SK-N-SH treated with all-trans-retinoic acid at 6 μM for 48 hours (cell line): Measurements from ENCODE around the gene PLA2G4F.

ENCODE experiments used
- ATAC-seq: fragments of 200-7000 bp; cut with Tn5 transposase; 3 replicates; pipeline ENCODE4 v1.9.1; 2020; ENCODE audit warnings: mild to moderate bottlenecking, moderate library complexity
- ARNTL ChIP-seq: fragments of 450-650 bp; formaldehyde crosslinking; IDR thresholded peaks from 2 replicates; pipeline ENCODE4 v1.5.0; 2020; ENCODE audit warnings: low read depth, mild to moderate bottlenecking, moderate library complexity, borderline replicate concordance
- BACH2 ChIP-seq: fragments of 250-450 bp; sonication (Bioruptor Pico); IDR thresholded peaks from 2 replicates; pipeline ENCODE4 v1.9.0; 2021; ENCODE audit warnings: mild to moderate bottlenecking, borderline replicate concordance
- ESRRG ChIP-seq: fragments of 250-450 bp; sonication (Bioruptor Pico); IDR thresholded peaks from 2 replicates; pipeline ENCODE4 v1.6.1; 2021; ENCODE audit warnings: mild to moderate bottlenecking
- GLIS3 ChIP-seq: fragments of 250-450 bp; sonication (Bioruptor Pico); IDR thresholded peaks from 2 replicates; pipeline ENCODE4 v1.5.0; 2020; ENCODE audit warnings: mild to moderate bottlenecking, moderate library complexity
- ISL1 ChIP-seq: fragments of 250-450 bp; sonication (Bioruptor Pico); IDR thresholded peaks from 2 replicates; pipeline ENCODE4 v2.1.2; 2022; ENCODE audit warnings: mild to moderate bottlenecking, moderate library complexity
- OSR1 ChIP-seq: fragments of 250-450 bp; sonication (Bioruptor Pico); IDR thresholded peaks from 2 replicates; pipeline ENCODE4 v1.8.0; 2022; ENCODE audit warnings: moderate library complexity, mild to moderate bottlenecking, inconsistent platforms
- PPARA ChIP-seq: fragments of 250-450 bp; sonication (Bioruptor Pico); IDR thresholded peaks from 2 replicates; pipeline ENCODE4 v1.5.0; 2020; ENCODE audit warnings: mild to moderate bottlenecking, borderline replicate concordance
- RARB ChIP-seq: fragments of 250-450 bp; sonication (Bioruptor Pico); IDR thresholded peaks from 2 replicates; pipeline ENCODE4 v1.8.0; 2021; ENCODE audit warnings: mild to moderate bottlenecking, moderate library complexity
- SNAI2 ChIP-seq: fragments of 250-450 bp; sonication (Bioruptor Pico); IDR thresholded peaks from 2 replicates; pipeline ENCODE4 v1.5.0; 2020; ENCODE audit warnings: mild to moderate bottlenecking, moderate library complexity
- TCF4 ChIP-seq: fragments of 250-450 bp; sonication (Bioruptor Pico); IDR thresholded peaks from 2 replicates; pipeline ENCODE4 v1.8.0; 2021; ENCODE audit warnings: mild to moderate bottlenecking, moderate library complexity, borderline replicate concordance
- TOX ChIP-seq: fragments of 250-450 bp; sonication (Bioruptor Pico); IDR thresholded peaks from 2 replicates; pipeline ENCODE4 v1.8.0; 2021; ENCODE audit warnings: mild to moderate bottlenecking, moderate library complexity, borderline replicate concordance
- ZC3H10 ChIP-seq: fragments of 250-450 bp; sonication (Bioruptor Pico); IDR thresholded peaks from 2 replicates; pipeline ENCODE4 v1.5.1; 2021; ENCODE audit warnings: mild to moderate bottlenecking, moderate library complexity
- ZFP3 ChIP-seq: fragments of 250-450 bp; sonication (Bioruptor Pico); IDR thresholded peaks from 2 replicates; pipeline ENCODE4 v1.5.0; 2020; ENCODE audit warnings: mild to moderate bottlenecking, moderate library complexity
- ZFP30 ChIP-seq: fragments of 450-650 bp; formaldehyde crosslinking; IDR thresholded peaks from 2 replicates; pipeline ENCODE4 v1.5.0; 2022; ENCODE audit warnings: mild to moderate bottlenecking, moderate library complexity
- ZNF565 ChIP-seq: fragments of 450-650 bp; formaldehyde crosslinking; conservative IDR thresholded peaks from 2 replicates; pipeline ENCODE4 v1.5.0; 2020; ENCODE audit warnings: low read depth, mild to moderate bottlenecking, moderate library complexity
- ZNF70 ChIP-seq: fragments of 450-650 bp; formaldehyde crosslinking; IDR thresholded peaks from 2 replicates; pipeline ENCODE4 v1.5.0; 2020; ENCODE audit warnings: mild to moderate bottlenecking, moderate library complexity
- ZNF8 ChIP-seq: fragments of 450-650 bp; formaldehyde crosslinking; IDR thresholded peaks from 2 replicates; pipeline ENCODE4 v1.5.0; 2020; ENCODE audit warnings: mild to moderate bottlenecking, moderate library complexity
- TF ChIP-seq, protein P1 (sequence below): fragments of 250-450 bp; sonication (Bioruptor Pico); IDR thresholded peaks from 2 replicates; pipeline ENCODE4 v1.8.0; 2020; ENCODE audit warnings: mild to moderate bottlenecking, moderate library complexity, borderline replicate concordance
- TF ChIP-seq, protein P2 (sequence below): fragments of 250-450 bp; sonication (Bioruptor Pico); IDR thresholded peaks from 2 replicates; pipeline ENCODE4 v1.5.1; 2021; ENCODE audit warnings: mild to moderate bottlenecking, moderate library complexity
- TF ChIP-seq, protein P3 (sequence below): fragments of 250-450 bp; sonication (Bioruptor Pico); IDR thresholded peaks from 2 replicates; pipeline ENCODE4 v1.8.0; 2021; ENCODE audit warnings: low read depth, mild to moderate bottlenecking, moderate library complexity, borderline replicate concordance
- TF ChIP-seq, protein P4 (sequence below): fragments of 250-450 bp; sonication (Bioruptor Pico); IDR thresholded peaks from 2 replicates; pipeline ENCODE4 v1.5.1; 2020; ENCODE audit warnings: low read depth, mild to moderate bottlenecking, moderate library complexity

PLA2G4F gene

DNA sequence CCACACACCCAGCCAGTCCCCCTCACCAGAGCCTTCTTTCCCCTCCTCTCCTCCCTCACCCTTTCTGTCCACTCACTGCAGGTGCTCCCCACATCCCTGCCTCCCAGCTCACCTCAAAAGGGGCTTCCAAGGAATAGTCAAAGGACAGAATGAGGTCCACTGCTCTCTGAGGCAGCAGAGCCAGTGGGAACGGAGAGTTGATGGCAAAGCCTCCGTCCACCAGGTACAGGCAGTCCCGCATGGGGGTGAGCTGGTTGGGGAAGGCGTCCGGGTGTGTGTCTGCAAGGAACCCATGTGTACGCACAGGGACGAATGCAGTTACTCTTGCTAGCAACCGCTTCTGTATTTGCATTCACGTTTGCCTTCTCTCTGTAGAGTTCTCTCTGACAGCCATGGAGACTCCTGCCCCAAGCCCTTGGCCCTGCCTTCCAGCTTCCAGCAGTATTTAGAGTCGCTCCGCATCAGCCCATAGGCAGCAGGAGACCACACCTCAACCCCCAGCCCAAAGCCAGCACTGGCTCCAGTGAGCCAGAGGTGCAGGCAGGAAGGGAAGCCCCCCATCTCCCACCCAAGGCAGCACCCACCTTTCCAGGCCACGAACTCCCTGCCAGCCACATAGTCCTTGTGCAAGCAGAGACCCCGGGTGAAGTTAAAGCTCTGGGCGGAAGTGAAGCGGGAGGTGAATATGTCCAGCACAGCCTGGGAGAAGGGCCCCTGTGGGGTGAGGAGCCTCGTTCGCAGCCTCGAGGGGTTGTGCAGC, 12.4 kb downstream of the PLA2G4F start:
- TF ChIP-seq, protein P1, sequence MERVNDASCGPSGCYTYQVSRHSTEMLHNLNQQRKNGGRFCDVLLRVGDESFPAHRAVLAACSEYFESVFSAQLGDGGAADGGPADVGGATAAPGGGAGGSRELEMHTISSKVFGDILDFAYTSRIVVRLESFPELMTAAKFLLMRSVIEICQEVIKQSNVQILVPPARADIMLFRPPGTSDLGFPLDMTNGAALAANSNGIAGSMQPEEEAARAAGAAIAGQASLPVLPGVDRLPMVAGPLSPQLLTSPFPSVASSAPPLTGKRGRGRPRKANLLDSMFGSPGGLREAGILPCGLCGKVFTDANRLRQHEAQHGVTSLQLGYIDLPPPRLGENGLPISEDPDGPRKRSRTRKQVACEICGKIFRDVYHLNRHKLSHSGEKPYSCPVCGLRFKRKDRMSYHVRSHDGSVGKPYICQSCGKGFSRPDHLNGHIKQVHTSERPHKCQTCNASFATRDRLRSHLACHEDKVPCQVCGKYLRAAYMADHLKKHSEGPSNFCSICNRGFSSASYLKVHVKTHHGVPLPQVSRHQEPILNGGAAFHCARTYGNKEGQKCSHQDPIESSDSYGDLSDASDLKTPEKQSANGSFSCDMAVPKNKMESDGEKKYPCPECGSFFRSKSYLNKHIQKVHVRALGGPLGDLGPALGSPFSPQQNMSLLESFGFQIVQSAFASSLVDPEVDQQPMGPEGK (CRISPR knock-in tag), result no peak
- TF ChIP-seq ZNF8 (CRISPR knock-in tag) (no peak), TCF4 (CRISPR knock-in tag) (no peak), BACH2 (CRISPR knock-in tag) (no peak), ZFP30 (CRISPR knock-in tag) (no peak), ZFP3 (CRISPR knock-in tag) (no peak), ZNF565 (no peak), OSR1 (CRISPR knock-in tag) (no peak), GLIS3 (CRISPR knock-in tag) (no peak), ISL1 (no peak), SNAI2 (CRISPR knock-in tag) (no peak), RARB (CRISPR knock-in tag) (no peak), ARNTL (CRISPR knock-in tag) (no peak), TOX (CRISPR knock-in tag) (no peak), ZC3H10 (CRISPR knock-in tag) (no peak), ESRRG (CRISPR knock-in tag) (no peak)
- TF ChIP-seq, protein P2, sequence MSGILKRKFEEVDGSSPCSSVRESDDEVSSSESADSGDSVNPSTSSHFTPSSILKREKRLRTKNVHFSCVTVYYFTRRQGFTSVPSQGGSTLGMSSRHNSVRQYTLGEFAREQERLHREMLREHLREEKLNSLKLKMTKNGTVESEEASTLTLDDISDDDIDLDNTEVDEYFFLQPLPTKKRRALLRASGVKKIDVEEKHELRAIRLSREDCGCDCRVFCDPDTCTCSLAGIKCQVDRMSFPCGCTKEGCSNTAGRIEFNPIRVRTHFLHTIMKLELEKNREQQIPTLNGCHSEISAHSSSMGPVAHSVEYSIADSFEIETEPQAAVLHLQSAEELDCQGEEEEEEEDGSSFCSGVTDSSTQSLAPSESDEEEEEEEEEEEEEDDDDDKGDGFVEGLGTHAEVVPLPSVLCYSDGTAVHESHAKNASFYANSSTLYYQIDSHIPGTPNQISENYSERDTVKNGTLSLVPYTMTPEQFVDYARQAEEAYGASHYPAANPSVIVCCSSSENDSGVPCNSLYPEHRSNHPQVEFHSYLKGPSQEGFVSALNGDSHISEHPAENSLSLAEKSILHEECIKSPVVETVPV, result no peak
- TF ChIP-seq, protein P3, sequence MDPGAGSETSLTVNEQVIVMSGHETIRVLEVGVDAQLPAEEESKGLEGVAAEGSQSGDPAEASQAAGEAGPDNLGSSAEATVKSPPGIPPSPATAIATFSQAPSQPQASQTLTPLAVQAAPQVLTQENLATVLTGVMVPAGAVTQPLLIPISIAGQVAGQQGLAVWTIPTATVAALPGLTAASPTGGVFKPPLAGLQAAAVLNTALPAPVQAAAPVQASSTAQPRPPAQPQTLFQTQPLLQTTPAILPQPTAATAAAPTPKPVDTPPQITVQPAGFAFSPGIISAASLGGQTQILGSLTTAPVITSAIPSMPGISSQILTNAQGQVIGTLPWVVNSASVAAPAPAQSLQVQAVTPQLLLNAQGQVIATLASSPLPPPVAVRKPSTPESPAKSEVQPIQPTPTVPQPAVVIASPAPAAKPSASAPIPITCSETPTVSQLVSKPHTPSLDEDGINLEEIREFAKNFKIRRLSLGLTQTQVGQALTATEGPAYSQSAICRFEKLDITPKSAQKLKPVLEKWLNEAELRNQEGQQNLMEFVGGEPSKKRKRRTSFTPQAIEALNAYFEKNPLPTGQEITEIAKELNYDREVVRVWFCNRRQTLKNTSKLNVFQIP (CRISPR knock-in tag), result no peak
- TF ChIP-seq, protein P4, sequence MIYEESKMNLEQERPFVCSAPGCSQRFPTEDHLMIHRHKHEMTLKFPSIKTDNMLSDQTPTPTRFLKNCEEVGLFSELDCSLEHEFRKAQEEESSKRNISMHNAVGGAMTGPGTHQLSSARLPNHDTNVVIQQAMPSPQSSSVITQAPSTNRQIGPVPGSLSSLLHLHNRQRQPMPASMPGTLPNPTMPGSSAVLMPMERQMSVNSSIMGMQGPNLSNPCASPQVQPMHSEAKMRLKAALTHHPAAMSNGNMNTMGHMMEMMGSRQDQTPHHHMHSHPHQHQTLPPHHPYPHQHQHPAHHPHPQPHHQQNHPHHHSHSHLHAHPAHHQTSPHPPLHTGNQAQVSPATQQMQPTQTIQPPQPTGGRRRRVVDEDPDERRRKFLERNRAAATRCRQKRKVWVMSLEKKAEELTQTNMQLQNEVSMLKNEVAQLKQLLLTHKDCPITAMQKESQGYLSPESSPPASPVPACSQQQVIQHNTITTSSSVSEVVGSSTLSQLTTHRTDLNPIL (CRISPR knock-in tag), result no peak
- TF ChIP-seq, all 23 proteins: peak for 0
- no peak for ATAC-seq

DNA sequence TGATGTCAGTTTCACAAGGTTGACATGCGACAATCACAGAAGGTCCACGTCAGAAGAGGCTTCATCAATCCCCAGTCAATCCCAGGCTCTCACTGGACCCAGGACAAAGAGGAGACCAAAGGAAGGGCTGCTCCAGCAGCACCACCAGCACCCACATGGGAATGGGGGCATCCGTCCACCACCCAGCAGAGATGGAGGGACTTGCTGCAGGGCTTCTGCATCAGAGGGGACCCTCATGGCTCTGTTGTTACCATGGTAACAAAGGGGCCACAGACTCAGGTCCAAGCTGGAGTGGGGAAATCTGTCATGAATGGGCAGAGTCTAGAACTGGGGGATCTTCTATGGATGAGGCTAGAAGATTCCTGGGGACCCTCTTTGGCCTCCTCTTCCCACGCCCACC, 13.1 kb downstream of the PLA2G4F start:
- no peak for ATAC-seq
- no peak for TF ChIP-seq ZC3H10 (CRISPR knock-in tag)
- TF ChIP-seq ZNF8 (CRISPR knock-in tag), result no peak

DNA sequence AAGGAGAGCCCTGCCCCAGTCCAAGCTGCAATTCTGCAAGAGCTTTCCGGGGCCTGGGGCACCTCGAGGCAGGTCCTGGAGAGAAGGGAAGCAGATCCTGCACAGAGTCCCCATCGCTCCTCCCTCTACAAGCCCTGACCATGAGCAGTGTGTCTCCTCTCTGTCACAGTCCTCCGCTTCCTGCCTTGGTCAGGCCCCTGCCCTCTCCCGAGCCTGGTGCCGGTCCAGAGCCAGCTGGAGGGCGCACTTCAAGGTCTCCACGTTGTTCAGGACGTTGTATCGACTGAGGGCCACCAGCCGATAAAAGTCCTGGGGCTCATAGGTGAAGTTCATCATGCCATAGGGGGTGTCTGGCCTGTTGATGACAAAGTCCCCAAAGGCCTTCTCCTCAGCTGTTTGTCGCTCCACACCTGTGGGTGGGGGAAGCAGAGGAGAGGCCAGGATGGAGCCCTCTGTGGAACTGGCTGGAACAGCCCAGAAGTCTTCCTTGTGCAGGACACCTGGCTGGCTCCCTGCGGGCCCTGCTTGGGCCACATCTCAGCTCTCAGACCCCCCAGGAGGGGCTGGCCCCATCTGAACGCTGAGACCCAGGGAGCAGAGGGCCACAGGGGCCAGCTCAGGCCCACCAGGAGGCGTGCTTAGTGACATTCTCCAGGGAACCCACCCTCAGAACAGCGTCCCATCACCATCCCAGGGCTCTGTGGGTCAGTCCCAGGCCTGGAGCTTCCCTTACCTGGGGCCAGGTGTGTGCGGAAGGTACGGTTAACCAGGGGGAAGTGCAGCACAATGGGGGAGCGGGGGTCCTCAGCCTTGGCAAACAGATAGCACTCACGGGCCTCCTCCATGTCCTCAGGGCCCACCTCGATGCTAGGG, 14.4 kb downstream of the PLA2G4F start:
- ATAC-seq, result no peak
- no peak for TF ChIP-seq PPARA
- no peak for TF ChIP-seq ZNF8 (CRISPR knock-in tag)
- no peak for TF ChIP-seq ZNF70 (CRISPR knock-in tag)
- TF ChIP-seq, protein P2, result no peak
- no peak for TF ChIP-seq BACH2 (CRISPR knock-in tag)
- TF ChIP-seq ZFP30 (CRISPR knock-in tag), result no peak
- TF ChIP-seq TCF4 (CRISPR knock-in tag), result no peak
- TF ChIP-seq ZFP3 (CRISPR knock-in tag), result no peak
- no peak for TF ChIP-seq ESRRG (CRISPR knock-in tag)
- TF ChIP-seq ZNF565, result no peak
- TF ChIP-seq OSR1 (CRISPR knock-in tag), result no peak
- TF ChIP-seq, protein P3 (CRISPR knock-in tag), result no peak
- no peak for TF ChIP-seq GLIS3 (CRISPR knock-in tag)
- no peak for TF ChIP-seq SNAI2 (CRISPR knock-in tag)
- TF ChIP-seq, protein P1 (CRISPR knock-in tag), result no peak
- TF ChIP-seq, all 23 proteins: peak for 0
